Fibroblast of lung (primary cell): ENCODE results near the gene PEPD. TPM values are rescaled to one million over a fixed set of nuclear protein-coding genes. Genes with fewer than 3 reads are reported as not detected.

Experiments used
- DNase-seq, 2 donors: peaks; one replicate each; pipeline versions ENCODE4 v3.0.0 to v3.0.0-alpha.2; 2010; ENCODE audit warnings: low read depth in 2 of 2
- H2AFZ ChIP-seq: 2 replicates; pipeline ENCODE4 v1.5.1; 2012; ENCODE audit warnings: low read length, control low read depth, inconsistent platforms
- H3K27ac ChIP-seq: 2 replicates; pipeline ENCODE4 v1.5.1; 2011; ENCODE audit warnings: low read length, control low read depth; ENCODE audit not compliant: insufficient read depth
- H3K27me3 ChIP-seq: 2 replicates; pipeline ENCODE4 v1.5.1; 2011; ENCODE audit warnings: mild to moderate bottlenecking, low read length; ENCODE audit not compliant: control insufficient read depth, insufficient read depth
- H3K36me3 ChIP-seq: 2 replicates; pipeline ENCODE4 v1.5.1; 2011; ENCODE audit warnings: low read length; ENCODE audit not compliant: control insufficient read depth, insufficient read depth
- H3K4me1 ChIP-seq: 2 replicates; pipeline ENCODE4 v1.5.1; 2011; ENCODE audit warnings: low read length; ENCODE audit not compliant: control insufficient read depth, insufficient read depth; ENCODE audit errors: extremely low read depth
- H3K4me2 ChIP-seq: 2 replicates; pipeline ENCODE4 v1.5.1; 2011; ENCODE audit warnings: low read length, control low read depth; ENCODE audit not compliant: insufficient read depth; ENCODE audit errors: extremely low read depth
- H3K4me3 ChIP-seq, 4 experiments: fragments of 200-600 bp in 1 of 4; sonication (generic) in 1 of 4; replicated peaks in 1 of 4; 2 replicates each; pipeline ENCODE4 v1.5.1; 2011 to 2016; ENCODE audit warnings: low read length in 4 of 4, low read depth in 3 of 4, mild to moderate bottlenecking in 3 of 4, control low read depth in 2 of 4, inconsistent platforms in 1 of 4, mixed read lengths in 1 of 4; ENCODE audit not compliant: insufficient read depth in 1 of 4; ENCODE audit errors: control extremely low read depth in 1 of 4
- H3K79me2 ChIP-seq: 2 replicates; pipeline ENCODE4 v1.5.1; 2012; ENCODE audit warnings: mild to moderate bottlenecking, low read length, inconsistent platforms; ENCODE audit not compliant: control insufficient read depth, insufficient read depth
- H3K9ac ChIP-seq: 2 replicates; pipeline ENCODE4 v1.5.1; 2011; ENCODE audit warnings: mild to moderate bottlenecking, low read length, control low read depth; ENCODE audit not compliant: insufficient read depth
- H3K9me3 ChIP-seq: 2 replicates; pipeline ENCODE4 v1.5.1; 2012; ENCODE audit warnings: low read depth, low read length; ENCODE audit not compliant: control insufficient read depth, insufficient read depth
- H4K20me1 ChIP-seq: 2 replicates; pipeline ENCODE4 v1.5.1; 2011; ENCODE audit warnings: low read length; ENCODE audit not compliant: control insufficient read depth, insufficient read depth; ENCODE audit errors: extremely low read depth
- EZH2 ChIP-seq: IDR thresholded peaks from 2 replicates; pipeline ENCODE4 v1.5.1; 2012; ENCODE audit warnings: low read length, control low read depth, mild to moderate bottlenecking; ENCODE audit errors: missing control alignments
- polyA plus RNA-seq, 2 donors: library from polyadenylated mRNA; depleted of rRNA in 1 of 2; stranded (reverse) in 1 of 2; unstranded in 1 of 2; fragments of >200 nt; gene quantifications; 2 replicates each; pipeline ENCODE4 v1.2.1, GENCODE V29; 2011 to 2012; ENCODE audit warnings: missing spikeins in 1 of 2
- total RNA-seq: library from RNA; depleted of rRNA; stranded (reverse); fragments of >200 nt; gene quantifications from 2 replicates; pipeline ENCODE4 v1.2.1, GENCODE V29; 2014
- TF ChIP-seq, protein P1 (sequence below), 2 donors: IDR thresholded peaks in 1 of 2; conservative IDR thresholded peaks in 1 of 2; 1 replicate in 1 of 2; 2 replicates in 1 of 2; pipeline ENCODE4 v1.5.1; 2011 to 2012; ENCODE audit warnings: low read length in 2 of 2, control low read depth in 1 of 2, inconsistent platforms in 1 of 2, low read depth in 1 of 2, mild to moderate bottlenecking in 1 of 2

Gene PEPD
- total and polyA plus RNA-seq, 2 donors (not counting 1 experiment from before 2014, with no cell fraction given) = 59.8 to 81.9 TPM

DNA sequence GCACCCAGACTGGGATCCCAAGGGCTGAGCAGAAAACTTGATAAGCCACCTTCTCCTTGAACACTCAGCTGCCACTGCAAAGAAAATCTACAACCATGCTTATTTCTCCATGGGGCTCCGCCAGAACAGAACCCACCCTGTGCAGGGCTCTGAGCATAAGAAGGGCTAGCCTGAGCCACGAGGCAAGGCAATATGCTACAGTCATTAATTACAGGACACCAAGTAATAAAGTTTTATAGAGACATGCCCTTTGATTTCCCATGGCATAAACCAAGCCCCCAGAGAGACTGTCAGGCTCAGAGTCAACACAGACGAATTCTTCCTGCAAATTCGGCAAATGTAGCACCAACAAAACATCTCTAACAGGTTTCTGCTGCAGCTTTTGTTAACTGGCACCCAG lies 5.7 kb downstream of the PEPD start:
- Histone ChIP-seq H2AFZ (no peak overlapping the region), H3K36me3 (no peaks in the 10 kb centered on the region), H3K9ac (no peak overlapping the region), H4K20me1 (no peaks in the 10 kb centered on the region), H3K27ac (no peak overlapping the region), H3K9me3 (no peaks in the 10 kb centered on the region), H3K27me3 (no peaks in the 10 kb centered on the region), H3K79me2 (peaks cover 4% of the 10 kb centered on the region), H3K4me2 (no peak overlapping the region), H3K4me1 (peaks cover 1% of the 10 kb centered on the region), H3K4me3 (no peak overlapping the region)
- TF ChIP-seq, protein P1, sequence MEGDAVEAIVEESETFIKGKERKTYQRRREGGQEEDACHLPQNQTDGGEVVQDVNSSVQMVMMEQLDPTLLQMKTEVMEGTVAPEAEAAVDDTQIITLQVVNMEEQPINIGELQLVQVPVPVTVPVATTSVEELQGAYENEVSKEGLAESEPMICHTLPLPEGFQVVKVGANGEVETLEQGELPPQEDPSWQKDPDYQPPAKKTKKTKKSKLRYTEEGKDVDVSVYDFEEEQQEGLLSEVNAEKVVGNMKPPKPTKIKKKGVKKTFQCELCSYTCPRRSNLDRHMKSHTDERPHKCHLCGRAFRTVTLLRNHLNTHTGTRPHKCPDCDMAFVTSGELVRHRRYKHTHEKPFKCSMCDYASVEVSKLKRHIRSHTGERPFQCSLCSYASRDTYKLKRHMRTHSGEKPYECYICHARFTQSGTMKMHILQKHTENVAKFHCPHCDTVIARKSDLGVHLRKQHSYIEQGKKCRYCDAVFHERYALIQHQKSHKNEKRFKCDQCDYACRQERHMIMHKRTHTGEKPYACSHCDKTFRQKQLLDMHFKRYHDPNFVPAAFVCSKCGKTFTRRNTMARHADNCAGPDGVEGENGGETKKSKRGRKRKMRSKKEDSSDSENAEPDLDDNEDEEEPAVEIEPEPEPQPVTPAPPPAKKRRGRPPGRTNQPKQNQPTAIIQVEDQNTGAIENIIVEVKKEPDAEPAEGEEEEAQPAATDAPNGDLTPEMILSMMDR (conservative IDR thresholded peaks at IDR 0.05 in 1 of 2, IDR thresholded peaks at IDR 0.05 in 1 of 2; ENCODE audit: low read depth in 1 of 2, low read length in 2 of 2) = no peak
- no peak for TF ChIP-seq EZH2
- DNase-seq = no peak

DNA sequence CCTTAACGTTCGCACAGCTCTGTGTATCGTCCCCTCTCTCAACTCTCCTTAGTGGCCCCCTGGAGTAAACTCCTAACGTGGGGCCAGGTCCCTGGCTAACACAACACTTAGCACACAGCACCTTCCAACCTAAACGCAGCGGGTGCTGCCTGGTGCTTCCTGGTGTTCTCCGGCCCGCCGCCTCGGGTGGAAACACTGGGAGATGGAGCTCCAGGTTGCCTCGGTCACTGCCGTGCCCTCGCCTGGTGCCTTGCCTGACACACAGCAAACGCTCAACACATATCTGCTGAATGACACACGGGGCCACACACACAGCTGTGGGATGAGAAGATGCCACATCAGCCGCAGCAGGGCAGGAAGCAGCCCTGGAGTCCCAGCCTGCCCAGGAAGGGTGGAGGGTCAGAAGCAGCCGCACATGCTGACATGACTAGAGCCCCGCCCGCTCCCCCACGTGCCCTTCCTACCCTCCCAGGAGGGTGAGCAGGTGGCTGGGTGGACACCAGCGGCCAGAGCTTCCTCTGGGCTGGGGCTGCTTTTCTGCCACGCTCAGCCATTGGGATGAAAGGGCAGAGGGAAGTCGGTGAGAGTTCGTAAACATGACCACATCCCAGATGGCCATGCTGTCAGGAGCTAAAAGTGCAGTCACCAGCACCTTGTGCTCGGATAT lies 6.6 kb downstream of the PEPD start:
- Histone ChIP-seq H3K36me3 (no peaks in the 10 kb centered on the region), H4K20me1 (no peaks in the 10 kb centered on the region), H3K27me3 (no peaks in the 10 kb centered on the region), H3K4me1 (no peaks in the 10 kb centered on the region), H2AFZ (no peak overlapping the region), H3K27ac (no peak overlapping the region), H3K4me2 (no peak overlapping the region), H3K4me3 (no peak overlapping the region), H3K9ac (no peak overlapping the region), H3K9me3 (no peaks in the 10 kb centered on the region), H3K79me2 (peaks cover under 1% of the 10 kb centered on the region)
- TF ChIP-seq EZH2 = no peak
- TF ChIP-seq, protein P1 (conservative IDR thresholded peaks at IDR 0.05 in 1 of 2, IDR thresholded peaks at IDR 0.05 in 1 of 2; ENCODE audit: low read depth in 1 of 2, low read length in 2 of 2) = no peak
- DNase-seq = peak; percentile 6 to 27

DNA sequence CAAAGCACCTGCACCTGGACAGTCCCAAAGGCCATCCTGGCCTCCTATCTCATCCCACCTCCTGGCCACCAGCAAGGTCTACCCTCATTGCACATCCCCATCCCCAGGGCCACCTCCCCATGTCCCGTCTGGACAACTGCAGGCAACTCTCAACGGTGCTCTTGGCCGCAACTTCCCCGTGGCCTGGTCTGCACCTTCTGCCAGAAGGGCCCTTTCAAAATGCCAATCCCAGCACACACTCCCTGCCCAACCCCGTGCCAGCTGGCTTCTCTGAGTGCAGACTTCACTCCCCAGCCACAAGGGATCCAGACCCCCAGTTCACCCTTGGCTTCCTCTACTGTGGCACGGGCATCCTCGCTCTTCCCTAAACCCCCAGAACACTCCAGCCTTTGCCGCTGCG lies 8.2 kb downstream of the PEPD start:
- TF ChIP-seq, protein P1 (conservative IDR thresholded peaks at IDR 0.05 in 1 of 2, IDR thresholded peaks at IDR 0.05 in 1 of 2; ENCODE audit: low read depth in 1 of 2, low read length in 2 of 2) = no peak
- TF ChIP-seq EZH2 = no peak
- Histone ChIP-seq H3K4me1 (no peaks in the 10 kb centered on the region), H3K27ac (no peak overlapping the region), H3K27me3 (no peaks in the 10 kb centered on the region), H3K79me2 (no peaks in the 10 kb centered on the region), H3K4me2 (no peak overlapping the region), H3K9me3 (no peaks in the 10 kb centered on the region), H3K4me3 (no peak overlapping the region), H3K36me3 (peaks cover 2% of the 10 kb centered on the region), H4K20me1 (no peaks in the 10 kb centered on the region), H2AFZ (no peak overlapping the region), H3K9ac (no peak overlapping the region)
- no peak for DNase-seq
